GM19395 (cell line): ENCODE results near the gene ELAVL1.
"Not testable (repeated sequence)": the region's sequence is repeated elsewhere in the genome, so short reads cannot be mapped to it uniquely, and the experiment has no call there.

Experiments
- ATAC-seq: cut with Tn5 transposase; IDR thresholded peaks from one replicate; pipeline ENCODE4 v1.9.1; 2021; ENCODE audit warnings: mild to moderate bottlenecking, moderate library complexity; ENCODE audit not compliant: unreplicated experiment

Gene ELAVL1

GRCh38 chr19:8005534-8006256 lies at the start of gene ELAVL1:
Gene ELAVL1 (minus strand): TSS chr19:8005641. CDS start chr19:7991815, 13,826 bp downstream.
- no peak for ATAC-seq

- no peak for ATAC-seq
Measured at GRCh38 chr19:8054169-8054568, 48.7 kb upstream of the ELAVL1 start.

DNA sequence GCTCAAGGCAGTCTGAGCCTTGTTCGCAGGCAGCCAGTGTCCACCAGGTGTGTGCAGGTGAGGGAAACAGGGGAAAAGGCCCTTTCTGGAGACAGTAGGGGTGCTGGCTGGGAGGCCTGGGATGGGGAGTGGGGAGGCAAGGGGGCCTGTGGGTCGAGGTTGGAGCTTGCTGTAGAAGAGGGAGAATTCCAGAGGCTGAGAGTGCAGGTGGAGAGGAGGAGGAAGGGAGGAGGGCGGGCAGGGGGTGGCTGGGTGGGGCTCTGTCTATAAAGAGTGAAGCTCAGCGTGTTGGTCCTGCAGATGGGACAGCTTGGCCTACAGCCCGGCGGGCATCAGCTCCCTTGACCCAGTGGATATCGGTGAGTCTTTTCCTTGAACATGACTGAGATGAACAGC lies 47.0 kb upstream of the ELAVL1 start, which contains the start of gene CCL25:
Gene CCL25 (plus strand): TSS at position 297 of the 396 bp plus-strand sequence. CDS start 290 bp downstream, outside the sequence.
- no peak for ATAC-seq

DNA sequence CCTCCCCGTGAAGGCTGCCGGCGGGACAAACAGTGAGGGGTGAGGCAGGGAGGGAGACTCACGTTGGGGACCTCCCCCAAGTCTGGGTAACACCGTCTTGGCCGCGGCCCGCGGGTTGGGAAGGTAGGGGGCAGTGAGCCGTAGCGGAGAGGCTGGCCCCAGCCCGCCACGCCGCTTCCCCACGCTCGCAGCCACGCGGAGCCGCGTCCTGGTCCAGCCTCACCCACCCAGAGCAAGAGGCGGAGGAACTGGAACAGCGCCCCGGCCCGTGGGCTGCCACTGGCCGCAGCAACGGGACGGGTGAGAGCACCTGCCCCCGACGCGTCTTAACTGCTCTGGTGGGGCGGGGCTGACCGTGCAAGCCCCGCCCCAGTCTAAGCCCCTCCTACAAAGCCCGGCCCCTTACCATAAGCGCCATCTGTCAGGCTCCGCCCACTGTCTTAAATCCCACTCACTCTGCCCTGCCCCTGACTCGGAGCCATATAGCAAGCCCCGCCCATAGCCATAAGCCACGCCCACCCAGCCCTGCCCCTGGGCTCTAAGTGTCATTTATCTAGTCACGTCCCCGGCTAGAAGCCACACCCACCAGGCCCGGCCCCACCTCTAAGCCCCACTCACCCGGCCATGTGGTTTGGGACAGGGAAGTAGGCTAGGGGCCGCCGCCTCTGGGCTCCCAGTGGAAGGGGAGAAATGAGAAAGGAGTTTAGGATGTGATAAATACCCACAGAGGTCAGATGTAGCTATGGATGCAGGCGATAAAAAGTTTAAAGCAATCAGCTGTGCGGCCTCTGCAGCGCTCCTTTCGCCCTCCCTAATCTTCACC lies 45.0 kb upstream of the ELAVL1 start:
- peak; percentile 84 for ATAC-seq

DNA sequence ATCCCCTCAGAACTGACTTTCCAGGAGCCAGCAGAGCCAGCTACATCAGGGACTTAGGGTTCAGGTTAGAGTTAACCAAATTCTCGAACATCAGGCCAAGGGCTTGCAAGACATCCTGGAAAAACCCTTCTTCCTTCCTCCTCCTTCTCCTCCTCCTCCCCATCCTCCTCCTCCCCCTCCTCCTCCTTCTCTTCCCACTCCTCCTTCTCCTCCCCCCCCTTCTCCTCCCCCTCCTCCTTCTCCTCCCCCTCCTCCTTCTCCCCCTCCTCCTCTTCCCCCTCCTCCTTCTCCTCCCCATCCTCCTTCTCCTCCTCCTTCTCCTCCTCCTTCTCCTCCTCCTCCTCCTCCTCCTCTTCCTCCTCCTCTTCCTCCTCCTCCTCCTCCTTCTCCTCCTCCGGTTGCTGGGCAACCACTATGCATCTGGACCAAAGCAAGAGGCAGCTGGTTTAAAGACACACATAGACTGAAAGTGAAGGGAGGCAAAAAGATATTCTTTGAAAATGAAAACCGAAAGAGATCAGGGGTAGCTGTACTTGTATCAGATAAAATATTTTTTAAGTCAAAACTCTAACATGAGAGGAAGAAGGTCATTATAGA lies 41.2 kb upstream of the ELAVL1 start:
- no peak for ATAC-seq

DNA sequence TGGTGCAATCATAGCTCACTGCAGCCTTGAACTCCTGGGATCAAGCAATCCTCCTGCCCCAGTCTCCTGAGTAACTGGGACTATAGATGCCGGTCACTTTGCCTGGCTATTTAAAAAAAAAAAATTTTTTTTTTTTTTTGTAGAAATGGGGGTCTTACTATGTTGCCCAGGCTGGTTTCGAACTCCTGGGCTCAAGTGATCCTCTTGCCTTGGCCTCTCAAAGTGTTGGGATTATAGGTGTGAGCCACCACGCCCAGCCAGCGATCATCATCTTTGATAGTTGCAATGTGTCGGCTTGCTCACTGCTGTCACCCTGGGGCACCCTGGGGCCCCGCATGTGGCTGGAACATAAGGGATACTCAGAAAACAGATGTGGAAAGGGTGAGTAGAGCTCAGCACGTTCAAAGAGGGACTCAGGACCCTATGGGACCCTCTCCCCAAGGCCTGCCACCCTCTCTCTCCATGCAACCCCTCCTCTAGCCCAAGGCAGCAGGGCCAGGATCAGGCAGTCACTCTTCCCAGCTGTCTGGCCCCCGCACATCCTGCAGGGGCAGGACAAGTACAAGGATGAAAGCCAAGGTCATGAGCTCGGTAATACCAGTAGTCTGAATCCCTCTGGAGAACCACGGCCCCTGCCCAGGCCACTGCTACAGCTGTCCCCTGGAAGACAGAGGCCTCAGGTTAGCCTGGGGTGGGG lies 40.6 kb upstream of the ELAVL1 start:
- ATAC-seq = no peak

- no peak for ATAC-seq
Measured at GRCh38 chr19:8044018-8044417, 38.6 kb upstream of the ELAVL1 start.

DNA sequence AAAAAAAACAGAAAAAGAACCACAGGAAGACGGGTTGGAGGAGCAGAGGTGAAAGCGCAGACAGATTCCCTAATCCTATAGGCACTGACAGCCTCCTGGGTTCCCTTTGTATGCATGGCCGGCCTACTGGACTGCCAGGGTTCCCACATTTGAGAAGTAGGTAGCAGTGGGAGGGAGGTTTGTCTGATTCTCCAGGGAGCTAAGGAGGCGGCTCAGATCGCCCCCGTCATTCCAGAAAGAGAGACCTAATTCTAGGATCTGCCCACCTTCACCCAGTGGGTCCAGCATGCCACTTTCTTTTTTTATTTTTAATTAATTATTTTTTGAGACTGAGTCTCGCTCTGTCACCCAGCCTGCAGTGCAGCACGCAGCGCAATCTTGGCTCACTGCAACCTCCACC lies 37.5 kb upstream of the ELAVL1 start:
- ATAC-seq = no peak

GRCh38 chr19:8041531-8041931 lies 36.1 kb upstream of the ELAVL1 start:
- no peak for ATAC-seq

DNA sequence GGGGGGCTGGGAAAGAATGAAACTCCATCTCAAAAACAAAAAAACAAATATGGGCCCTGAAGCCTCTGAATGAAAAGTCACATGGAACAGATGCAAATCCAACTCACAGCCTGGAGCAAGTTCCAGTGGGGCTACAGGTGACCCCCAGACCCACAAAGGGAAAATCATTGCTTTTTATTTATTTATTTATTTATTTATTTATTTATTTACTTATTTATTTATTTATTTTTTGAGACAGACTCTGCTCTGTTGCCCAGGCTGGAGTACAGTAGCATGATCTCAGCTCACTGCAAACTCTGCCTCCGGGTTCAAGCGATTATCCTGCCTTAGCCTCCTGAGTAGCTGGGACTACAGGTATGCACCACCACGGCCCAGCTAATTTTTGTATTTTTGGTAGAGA lies 33.8 kb upstream of the ELAVL1 start:
- no peak for ATAC-seq

DNA sequence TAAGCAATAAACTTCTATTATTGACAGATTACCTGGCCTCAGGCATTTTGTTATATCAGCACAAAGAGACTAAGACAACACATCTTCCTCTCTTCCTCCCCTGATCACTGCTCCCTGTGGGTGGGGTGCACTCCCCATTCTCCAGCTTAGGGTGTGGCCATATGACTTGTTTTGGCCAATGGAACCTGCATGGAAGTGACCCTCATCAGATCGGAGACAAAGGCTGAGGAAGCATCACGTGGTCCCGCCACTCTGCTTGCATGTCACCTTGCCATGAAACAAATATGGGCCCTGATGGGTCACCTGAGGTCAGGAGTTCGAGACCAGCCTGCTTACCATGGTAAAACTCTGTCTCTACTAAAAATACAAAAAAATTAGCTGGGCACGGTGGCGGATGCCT lies 33.4 kb upstream of the ELAVL1 start:
- no peak for ATAC-seq

DNA sequence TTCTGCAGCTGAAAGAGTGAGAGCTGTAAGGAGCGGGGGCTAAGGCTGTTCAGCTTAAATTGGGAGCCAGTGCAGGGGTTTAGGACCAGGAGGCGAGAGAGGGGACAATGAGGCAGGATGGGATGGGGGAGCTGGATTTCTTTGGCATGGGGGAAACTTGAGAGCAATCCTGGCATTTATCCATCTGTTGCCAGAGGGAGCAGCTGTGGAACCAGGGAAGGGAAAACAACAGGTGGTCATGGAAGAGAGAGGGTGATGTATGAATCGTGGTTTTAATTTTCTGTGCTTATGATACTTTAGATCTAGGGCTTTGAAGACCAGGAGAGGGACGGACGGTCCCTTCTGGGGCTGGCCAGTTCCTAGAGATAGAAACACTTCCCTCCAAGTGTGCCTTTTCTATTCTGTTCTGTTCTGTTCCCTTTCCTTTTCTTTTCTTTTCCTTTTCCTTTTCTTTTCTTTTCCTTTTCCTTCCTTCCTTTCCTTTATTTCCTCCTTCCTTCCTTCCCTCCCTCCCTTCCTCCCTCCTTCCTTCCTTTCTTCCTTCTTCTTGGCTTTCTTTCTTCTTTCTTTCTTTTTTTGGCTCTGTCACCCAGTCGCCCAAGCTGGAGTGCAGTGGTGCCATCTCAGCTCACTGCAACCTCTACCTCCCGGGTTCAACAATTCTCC lies 31.1 kb upstream of the ELAVL1 start:
- no peak for ATAC-seq

- ATAC-seq = no peak
Measured at GRCh38 chr19:8034178-8034525, 28.7 kb upstream of the ELAVL1 start.

DNA sequence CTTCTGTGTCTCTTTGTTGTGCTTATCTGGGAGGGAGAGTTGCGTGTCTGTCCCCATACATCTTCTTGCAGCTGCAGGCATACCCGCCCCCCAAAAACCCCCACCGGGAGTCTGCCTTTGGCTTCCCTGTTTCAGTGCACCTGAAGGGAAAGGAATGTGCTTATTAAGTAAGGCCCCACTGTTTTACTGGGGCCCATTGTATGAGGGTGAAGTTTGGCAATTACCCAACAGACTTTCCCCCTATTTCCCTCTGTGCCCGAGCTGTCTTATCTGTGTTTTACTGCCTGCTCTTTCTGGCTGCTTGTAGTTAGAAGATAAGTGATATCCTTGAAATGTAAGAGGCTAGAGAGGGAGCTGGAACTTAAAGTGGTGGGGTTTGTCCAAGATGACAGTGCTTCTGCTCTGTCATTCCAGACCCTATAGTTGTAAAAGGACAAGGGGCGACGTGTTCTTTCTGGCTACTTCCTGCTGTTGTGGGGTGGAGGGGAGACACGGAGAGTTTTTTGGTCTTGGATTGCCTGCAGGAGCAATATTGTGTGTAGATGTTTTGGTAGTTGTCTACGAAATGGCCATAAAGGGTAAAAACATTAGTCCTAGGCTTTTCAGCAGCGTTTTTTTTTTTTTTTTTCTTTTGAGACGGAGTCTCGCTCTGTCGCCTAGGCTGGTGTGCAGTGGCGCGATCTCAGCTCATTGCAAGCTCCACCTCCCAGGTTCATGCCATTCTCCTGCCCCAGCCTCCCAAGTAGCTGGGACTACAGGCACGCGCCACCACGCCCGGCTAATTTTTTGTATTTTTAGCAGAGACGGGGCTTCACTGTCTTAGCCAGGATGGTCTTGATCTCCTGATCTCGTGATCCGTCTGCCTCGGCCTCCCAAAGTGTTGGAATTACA lies 28.1 kb upstream of the ELAVL1 start:
- ATAC-seq = not testable (repeated sequence)

DNA sequence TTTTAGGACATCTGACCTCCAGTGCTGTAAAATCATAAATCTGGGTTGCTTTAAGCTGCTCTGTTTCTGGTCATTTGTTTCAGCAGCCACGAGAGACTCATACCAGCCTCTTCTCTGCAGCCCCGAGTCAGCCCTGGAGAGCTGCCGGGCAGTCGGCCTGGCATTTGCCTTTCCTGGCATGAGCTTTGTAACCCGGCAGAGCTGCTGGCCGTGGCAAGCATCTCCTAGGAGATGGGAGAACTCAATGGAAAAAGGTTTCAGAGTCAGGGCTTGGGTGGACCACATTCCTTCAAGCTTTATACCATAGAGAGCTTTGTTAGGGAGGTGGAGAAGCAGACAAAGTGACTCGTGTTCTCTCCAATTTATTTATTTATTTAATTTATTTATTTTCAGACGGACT lies 25.5 kb upstream of the ELAVL1 start:
- ATAC-seq = no peak

- no peak for ATAC-seq
Measured at GRCh38 chr19:8028951-8029491, 23.6 kb upstream of the ELAVL1 start.

DNA sequence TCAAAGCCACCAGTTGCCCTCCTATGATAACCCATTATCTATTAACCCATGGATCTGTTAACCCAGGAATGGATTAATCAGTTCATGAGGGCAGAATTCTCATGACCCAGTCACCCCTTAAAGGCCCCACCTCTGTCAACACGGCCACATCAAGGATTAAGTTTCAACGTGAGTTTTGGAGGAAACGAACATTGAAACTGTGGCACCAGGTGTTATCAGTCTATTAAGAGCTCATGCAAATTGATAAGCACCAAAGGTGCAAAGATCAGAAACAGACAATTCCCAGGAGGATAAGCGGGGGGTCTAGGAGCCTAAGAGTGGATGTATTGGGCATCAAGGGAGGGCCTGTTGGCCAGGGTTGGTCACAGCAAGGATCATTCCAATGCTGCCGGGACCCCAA lies 19.9 kb upstream of the ELAVL1 start:
- ATAC-seq = no peak

GRCh38 chr19:8024256-8024655 lies 18.8 kb upstream of the ELAVL1 start:
- ATAC-seq = not testable (repeated sequence)

DNA sequence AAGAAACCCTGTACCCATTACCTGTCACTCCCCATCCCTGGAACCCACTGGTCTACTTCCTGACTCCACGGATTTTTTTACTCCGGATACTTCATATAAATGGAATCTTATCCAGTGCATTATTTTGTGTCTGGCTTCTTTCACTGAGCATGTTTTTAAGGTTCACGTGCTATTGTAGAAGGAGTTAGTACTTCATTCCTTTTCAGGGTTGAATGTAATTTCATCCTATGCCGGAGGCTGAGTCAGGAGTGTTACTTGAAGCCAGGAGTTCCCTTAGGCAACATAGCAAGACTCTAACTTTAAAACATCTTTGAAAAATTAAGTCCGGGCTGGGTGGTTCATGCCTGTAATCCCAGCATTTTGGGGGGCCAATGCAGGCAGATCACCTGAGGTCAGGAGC lies 17.9 kb upstream of the ELAVL1 start:
- no peak for ATAC-seq
